ENCODE data around the gene GALM. TPM values are rescaled to one million over a fixed set of nuclear protein-coding genes. Genes with fewer than 3 reads are reported as not detected.

GALM gene
- total RNA-seq, 1 experiment from 2014 or later = 10.0 TPM

- H3K4me1 Mint-ChIP-seq = no peaks in the 10 kb centered on the region
- H2AFZ ChIP-seq (ENCODE audit: low read length) = no peak overlapping the region
- no peak overlapping the region for H3K27ac ChIP-seq (ENCODE audit: insufficient read length, low read depth, low read length)
- no CpG with 5 or more reads among the region's 2 CpGs for whole genome bisulfite sequencing (ENCODE audit: extremely low coverage, insufficient read length, low lambda C conversion rate)
- no peak overlapping the region for H3K23ac ChIP-seq (ENCODE audit: insufficient read length, low read depth, low read length)
- no peaks in the 10 kb centered on the region for H3K79me2 ChIP-seq (ENCODE audit: insufficient read depth, low read length)
- H2BK15ac ChIP-seq (ENCODE audit: low read depth, low read length) = no peak overlapping the region
- no peak overlapping the region for H3K4me3 Mint-ChIP-seq
- TF ChIP-seq, protein P1, sequence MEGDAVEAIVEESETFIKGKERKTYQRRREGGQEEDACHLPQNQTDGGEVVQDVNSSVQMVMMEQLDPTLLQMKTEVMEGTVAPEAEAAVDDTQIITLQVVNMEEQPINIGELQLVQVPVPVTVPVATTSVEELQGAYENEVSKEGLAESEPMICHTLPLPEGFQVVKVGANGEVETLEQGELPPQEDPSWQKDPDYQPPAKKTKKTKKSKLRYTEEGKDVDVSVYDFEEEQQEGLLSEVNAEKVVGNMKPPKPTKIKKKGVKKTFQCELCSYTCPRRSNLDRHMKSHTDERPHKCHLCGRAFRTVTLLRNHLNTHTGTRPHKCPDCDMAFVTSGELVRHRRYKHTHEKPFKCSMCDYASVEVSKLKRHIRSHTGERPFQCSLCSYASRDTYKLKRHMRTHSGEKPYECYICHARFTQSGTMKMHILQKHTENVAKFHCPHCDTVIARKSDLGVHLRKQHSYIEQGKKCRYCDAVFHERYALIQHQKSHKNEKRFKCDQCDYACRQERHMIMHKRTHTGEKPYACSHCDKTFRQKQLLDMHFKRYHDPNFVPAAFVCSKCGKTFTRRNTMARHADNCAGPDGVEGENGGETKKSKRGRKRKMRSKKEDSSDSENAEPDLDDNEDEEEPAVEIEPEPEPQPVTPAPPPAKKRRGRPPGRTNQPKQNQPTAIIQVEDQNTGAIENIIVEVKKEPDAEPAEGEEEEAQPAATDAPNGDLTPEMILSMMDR (conservative IDR thresholded peaks at IDR 0.05) = no peak
- no peaks in the 10 kb centered on the region for H3K4me1 ChIP-seq (ENCODE audit: insufficient read depth, low read length)
- H2BK20ac ChIP-seq (ENCODE audit: low read depth, low read length, poor library complexity, severe bottlenecking) = no peak overlapping the region
- no peak overlapping the region; a peak in 1 of 7 replicates for H3K27ac Mint-ChIP-seq
- no peak overlapping the region for H4K8ac ChIP-seq (replicated peaks; ENCODE audit: insufficient read length, low read depth, low read length)
- H3K4me2 ChIP-seq (ENCODE audit: insufficient read depth, insufficient read length, low read length) = no peak overlapping the region
- H2BK120ac ChIP-seq (ENCODE audit: low read depth, low read length, poor library complexity, severe bottlenecking) = no peak overlapping the region
- no peak overlapping the region for H3K9ac ChIP-seq (ENCODE audit: extremely low read depth, insufficient read length, low read length)
- no peak overlapping the region for H3K18ac ChIP-seq (ENCODE audit: insufficient read length, low read depth, low read length)
- H4K20me1 ChIP-seq (ENCODE audit: control insufficient read depth, insufficient read depth, insufficient read length) = no peaks in the 10 kb centered on the region
- no peak overlapping the region for H3K14ac ChIP-seq (ENCODE audit: insufficient read depth, low read length)
- H3K4ac ChIP-seq (ENCODE audit: low read depth, low read length) = no peak overlapping the region
- H3K79me1 ChIP-seq (ENCODE audit: insufficient read depth, low read depth, low read length, poor library complexity, severe bottlenecking) = no peaks in the 10 kb centered on the region
- H3K56ac ChIP-seq (ENCODE audit: insufficient read length, low read depth, low read length) = no peak overlapping the region
- no peaks in the 10 kb centered on the region for H3K9me3 ChIP-seq (ENCODE audit: control insufficient read depth, low read depth, low read length)
- no peaks in the 10 kb centered on the region for H3K36me3 Mint-ChIP-seq (ENCODE audit: insufficient read depth in 1 of 3, low read depth in 3 of 3)
- no peak for DNase-seq
- no peak overlapping the region for H4K91ac ChIP-seq (ENCODE audit: insufficient read length, low read depth, low read length)
- H2BK5ac ChIP-seq (ENCODE audit: insufficient read length, low read length) = no peak overlapping the region
- H3T11ph ChIP-seq (ENCODE audit: low read length) = no peak overlapping the region
- H3K9me3 Mint-ChIP-seq = no peaks in the 10 kb centered on the region
- no peaks in the 10 kb centered on the region for H3K23me2 ChIP-seq (ENCODE audit: insufficient read length, low read depth, low read length, poor library complexity, severe bottlenecking)
- no peak overlapping the region for H2BK12ac ChIP-seq (ENCODE audit: insufficient read length, low read depth, low read length)
- H3K27me3 Mint-ChIP-seq (ENCODE audit: low read depth) = no peaks in the 10 kb centered on the region
- no peak overlapping the region for H4K5ac ChIP-seq (ENCODE audit: insufficient read length, low read depth, low read length)
- H3K27me3 ChIP-seq (ENCODE audit: insufficient read depth, low read length) = no peaks in the 10 kb centered on the region
- H2AK5ac ChIP-seq (ENCODE audit: insufficient read length, low read length) = no peak overlapping the region
Observed at GRCh38 chr2:38763228-38763627, 97.3 kb downstream of the GALM start.

Data from H9 (cell line).